Epithelial cell of proximal tubule (primary cell): Measurements from ENCODE around the gene MRPS26. TPM values are rescaled to one million over a fixed set of nuclear protein-coding genes. Genes with fewer than 3 reads are reported as not detected.

Experiments
- DNase-seq: peaks from one replicate; pipeline ENCODE4 v3.0.0-alpha.2; 2011; ENCODE audit warnings: low read depth
- H3K4me3 ChIP-seq: 2 replicates; pipeline ENCODE4 v1.5.1; 2011; ENCODE audit warnings: low read depth, mild to moderate bottlenecking, low read length
- total RNA-seq: library from RNA; depleted of rRNA; stranded (reverse); fragments of >200 nt; gene quantifications from 2 replicates; pipeline ENCODE4 v1.2.3, GENCODE V29; 2015
- TF ChIP-seq, protein P1 (sequence below): conservative IDR thresholded peaks from 2 replicates; pipeline ENCODE4 v1.5.1; 2012; ENCODE audit warnings: low read depth, mild to moderate bottlenecking, low read length

Gene MRPS26
- total RNA-seq, 1 donor from 2014 or later: 107 TPM

DNA sequence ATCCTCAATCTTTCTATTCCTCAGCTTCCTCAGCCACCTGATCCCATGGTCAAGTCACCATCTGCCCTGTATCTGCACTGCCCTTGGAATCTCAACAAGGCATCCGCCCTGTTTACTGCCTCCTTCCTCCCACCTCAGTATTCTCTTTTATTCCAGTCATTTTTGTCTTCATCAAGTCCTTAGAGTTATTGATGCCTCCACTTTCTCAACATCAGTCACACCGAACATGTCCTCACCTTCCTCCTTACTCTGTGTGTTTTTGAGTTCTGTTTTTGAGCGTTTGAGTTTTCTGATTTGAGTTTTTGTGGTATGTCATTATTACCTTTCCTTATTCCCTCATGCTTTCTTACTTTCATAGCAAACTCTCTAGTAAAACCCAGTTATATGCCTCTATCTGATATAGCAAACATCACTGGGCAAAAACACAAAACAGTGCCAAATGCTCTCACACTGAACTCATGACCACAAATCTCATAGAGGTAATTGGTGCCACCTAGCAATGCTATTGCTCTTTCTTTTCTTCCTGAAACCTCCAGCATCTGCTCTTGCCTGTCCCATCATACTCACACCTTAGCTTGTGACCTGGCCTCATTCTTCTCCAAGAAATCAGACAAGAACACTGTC is 14.2 kb upstream of the MRPS26 start:
- TF ChIP-seq, protein P1, sequence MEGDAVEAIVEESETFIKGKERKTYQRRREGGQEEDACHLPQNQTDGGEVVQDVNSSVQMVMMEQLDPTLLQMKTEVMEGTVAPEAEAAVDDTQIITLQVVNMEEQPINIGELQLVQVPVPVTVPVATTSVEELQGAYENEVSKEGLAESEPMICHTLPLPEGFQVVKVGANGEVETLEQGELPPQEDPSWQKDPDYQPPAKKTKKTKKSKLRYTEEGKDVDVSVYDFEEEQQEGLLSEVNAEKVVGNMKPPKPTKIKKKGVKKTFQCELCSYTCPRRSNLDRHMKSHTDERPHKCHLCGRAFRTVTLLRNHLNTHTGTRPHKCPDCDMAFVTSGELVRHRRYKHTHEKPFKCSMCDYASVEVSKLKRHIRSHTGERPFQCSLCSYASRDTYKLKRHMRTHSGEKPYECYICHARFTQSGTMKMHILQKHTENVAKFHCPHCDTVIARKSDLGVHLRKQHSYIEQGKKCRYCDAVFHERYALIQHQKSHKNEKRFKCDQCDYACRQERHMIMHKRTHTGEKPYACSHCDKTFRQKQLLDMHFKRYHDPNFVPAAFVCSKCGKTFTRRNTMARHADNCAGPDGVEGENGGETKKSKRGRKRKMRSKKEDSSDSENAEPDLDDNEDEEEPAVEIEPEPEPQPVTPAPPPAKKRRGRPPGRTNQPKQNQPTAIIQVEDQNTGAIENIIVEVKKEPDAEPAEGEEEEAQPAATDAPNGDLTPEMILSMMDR: no peak
- no peak for DNase-seq
- H3K4me3 ChIP-seq: no peak overlapping the region

DNA sequence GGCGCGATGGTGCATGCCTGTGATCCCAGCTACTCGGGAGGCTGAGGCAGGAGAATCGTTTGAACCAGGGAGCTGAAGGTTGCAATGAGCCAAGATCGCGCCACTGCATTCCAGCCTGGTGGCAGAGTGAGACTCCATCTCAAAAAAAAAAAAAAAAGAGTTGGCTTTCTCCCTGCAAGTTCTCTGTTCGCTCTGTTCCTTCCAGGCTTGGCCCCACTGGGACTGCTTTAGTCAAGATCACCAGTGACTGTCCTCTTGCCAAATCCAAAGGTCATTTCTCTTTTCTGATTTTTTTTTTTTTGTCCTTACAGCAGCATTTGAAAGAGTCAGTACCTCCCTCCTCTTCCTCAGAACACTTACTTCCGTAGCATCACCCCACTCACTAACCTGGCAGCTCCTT is 13.2 kb upstream of the MRPS26 start:
- TF ChIP-seq, protein P1: no peak
- H3K4me3 ChIP-seq: no peak overlapping the region
- DNase-seq: no peak

DNA sequence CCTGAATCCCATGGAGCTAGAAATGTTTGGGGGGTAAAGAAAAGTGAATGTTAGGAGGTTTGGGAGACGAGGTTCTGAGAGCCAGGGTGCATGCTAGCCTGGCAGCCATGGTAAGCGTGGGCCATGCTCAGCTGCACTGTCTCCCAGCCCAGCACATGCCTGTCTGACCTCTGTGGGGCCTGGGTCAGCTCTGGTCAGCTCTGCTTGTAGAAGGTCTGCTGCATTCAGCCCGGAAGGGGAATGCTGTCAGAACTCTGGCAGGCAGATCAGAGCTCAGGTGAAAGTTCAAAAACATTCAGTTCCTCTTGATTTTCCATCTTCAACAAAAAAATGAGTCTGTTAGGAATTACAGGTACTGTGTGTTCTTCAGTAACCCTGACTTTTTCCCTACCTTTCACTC is 8.2 kb upstream of the MRPS26 start:
- DNase-seq: no peak
- TF ChIP-seq, protein P1: no peak
- no peak overlapping the region for H3K4me3 ChIP-seq

DNA sequence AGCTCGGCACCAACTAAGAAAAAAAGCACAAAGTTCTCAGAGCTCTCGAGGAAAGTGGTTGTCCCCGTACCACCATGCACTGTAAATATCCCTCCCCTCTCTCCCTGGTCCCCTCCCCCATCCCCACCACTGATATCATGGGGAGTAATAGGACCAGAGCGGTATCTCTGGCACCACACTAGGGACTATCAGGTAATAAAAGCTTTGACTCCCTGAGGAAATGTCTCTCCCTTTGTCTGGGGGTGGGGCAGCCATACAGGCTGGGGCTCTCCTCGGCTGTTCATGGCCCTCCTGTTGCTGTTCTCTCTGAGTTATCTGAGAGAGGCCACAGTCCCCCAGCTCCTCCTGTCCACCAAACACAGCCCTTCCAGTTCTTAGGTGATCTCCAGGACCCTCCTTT is 7.4 kb upstream of the MRPS26 start:
- H3K4me3 ChIP-seq: no peak overlapping the region
- DNase-seq: no peak
- TF ChIP-seq, protein P1: no peak

DNA sequence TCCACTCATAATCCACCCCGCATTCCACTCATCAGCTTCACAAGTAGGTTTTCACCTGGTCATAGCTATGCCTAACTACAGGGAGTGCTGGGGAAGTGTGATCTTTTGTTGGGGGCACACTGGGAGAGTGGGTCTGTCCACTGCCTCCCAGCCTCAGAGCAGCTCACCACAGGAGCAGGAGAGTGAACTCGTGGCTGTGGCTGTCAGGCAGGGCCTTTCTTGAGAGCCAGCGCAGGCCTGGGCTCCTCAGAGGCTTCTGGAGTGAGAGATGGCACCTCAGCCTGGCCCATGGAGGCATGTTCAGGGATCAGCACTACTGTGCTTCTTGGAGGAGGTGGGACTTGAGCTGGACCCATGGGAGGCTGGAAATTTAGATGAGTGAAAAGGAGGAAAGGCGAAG is 6.4 kb upstream of the MRPS26 start:
- H3K4me3 ChIP-seq: no peak overlapping the region
- DNase-seq: no peak
- TF ChIP-seq, protein P1: no peak

DNA sequence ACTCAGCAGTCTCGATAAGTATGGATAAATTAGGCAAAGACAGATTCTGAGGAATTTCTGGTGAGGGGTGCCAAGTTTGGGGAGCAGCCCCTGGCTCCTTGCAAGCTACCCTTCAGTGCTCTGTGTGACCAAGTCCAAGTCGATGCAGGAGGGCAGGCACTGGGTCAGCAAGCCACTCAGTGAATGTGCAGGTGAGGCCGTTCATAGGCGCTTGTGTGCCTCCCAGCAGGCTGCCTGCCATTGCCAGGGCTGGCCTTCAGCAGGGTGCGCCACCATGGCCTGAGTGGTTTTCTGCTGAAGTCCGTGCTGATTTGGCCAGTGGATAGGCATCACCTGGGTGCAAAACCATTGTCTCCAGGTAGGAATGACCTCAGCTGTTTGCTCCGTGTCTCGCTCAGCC is 5.8 kb upstream of the MRPS26 start:
- H3K4me3 ChIP-seq: no peak overlapping the region
- TF ChIP-seq, protein P1: no peak
- no peak for DNase-seq

DNA sequence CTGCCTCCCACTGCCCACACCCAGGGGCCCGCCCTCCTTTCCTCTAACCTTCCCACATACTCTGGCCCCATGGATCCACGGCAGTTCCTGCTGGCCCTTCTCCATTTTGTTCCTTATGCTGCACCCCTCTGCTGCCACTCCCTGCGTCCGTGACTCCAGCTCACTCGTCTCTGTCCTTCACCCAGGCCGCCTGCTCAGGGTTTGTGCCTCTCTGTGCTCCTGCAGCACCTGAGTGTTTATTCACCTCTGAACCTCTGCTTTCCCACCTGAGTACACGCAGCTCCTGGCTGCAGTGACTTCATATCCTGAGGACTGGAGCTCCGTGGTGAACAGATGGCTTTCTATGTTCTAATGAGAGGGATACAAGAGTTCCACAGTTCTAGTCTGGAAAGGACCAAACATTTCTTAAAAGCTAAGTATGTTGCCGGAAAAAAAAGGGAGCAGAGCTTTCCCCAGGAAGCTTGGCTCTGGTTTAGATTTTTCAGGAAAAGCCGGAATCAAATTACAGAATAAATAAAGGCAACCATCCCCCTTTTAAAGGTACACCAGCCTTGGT is 3.9 kb upstream of the MRPS26 start:
- TF ChIP-seq, protein P1: no peak
- H3K4me3 ChIP-seq: peak overlapping the region; percentile 26

More for the DNA sequence above, 3.9 kb upstream of the MRPS26 start:
- DNase-seq: no peak
